Posterior cingulate gyrus (tissue), 11 donors: ENCODE results near the gene CACNA1C.

Experiments
- DNase-seq, 10 donors: peaks; one replicate each; pipeline versions ENCODE4 v3.0.0 to v3.0.0-alpha.2; 2020 to 2021; ENCODE audit warnings: mixed read lengths in 3 of 10
- intact Hi-C: fragments of 100-400 bp; cut with DNase I; formaldehyde crosslinking; loops from one replicate; pipeline ENCODE4 v1.15.1; 2023

Gene CACNA1C

DNA sequence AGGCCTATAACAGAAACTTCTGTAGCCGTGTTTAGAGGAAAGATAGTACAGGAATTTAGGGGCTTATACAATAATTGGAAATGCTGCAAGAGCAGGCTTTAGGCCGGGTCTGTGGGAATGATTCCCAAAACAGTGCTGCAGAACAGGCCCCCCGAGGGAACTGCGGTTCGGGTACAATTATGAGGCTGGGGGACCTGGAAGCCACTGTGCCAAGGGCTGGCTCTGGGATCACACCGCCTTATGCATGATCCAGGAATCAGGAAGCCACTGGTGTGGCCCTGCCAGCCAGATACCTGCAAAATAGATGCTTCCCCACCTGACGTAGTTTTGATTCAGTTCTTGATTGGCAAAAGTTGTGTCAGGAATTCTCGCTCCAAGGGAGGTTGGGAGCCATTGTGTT lies 55.4 kb downstream of the CACNA1C start:
- DNase-seq, result peak in 2 of 10 donors; percentile 49 to 55
- intact Hi-C loops, result no loop called here

DNA sequence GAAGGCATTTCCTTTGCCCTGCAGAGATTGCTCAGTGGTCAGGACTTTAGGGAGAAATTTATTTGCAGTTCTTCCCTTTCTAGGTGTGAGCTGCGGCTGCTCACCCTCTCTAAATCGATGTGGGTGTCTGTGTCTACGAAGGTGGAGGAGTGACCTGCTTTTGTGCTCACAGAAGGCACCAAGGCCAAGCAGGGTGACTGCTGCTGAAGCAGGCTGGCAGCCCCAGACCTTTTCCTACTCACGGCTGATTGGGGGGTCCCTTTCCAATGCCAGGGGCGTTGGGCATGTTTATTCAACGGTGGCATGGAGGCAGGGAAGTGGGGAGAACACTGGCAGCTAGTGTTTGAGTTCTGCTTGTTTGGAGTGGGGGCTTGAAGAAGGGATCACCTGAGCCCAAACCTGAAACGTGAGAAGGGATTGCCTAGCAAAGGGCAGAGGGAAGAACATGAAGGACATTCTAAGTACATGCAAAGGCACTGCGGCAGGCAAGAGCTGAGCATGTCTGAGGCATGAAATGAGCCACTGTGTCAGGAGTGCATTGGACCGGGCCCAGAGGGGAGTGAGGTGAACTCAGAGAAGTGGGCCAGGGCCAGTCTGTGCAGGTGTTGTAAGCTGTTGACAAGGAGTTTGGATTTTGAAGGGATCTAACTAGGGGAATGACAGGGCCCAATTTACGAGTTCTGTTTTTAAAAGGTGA lies 56.3 kb downstream of the CACNA1C start:
- peak in 2 of 10 donors; percentile 52 to 57 for DNase-seq
- intact Hi-C loops, result no loop called here

DNA sequence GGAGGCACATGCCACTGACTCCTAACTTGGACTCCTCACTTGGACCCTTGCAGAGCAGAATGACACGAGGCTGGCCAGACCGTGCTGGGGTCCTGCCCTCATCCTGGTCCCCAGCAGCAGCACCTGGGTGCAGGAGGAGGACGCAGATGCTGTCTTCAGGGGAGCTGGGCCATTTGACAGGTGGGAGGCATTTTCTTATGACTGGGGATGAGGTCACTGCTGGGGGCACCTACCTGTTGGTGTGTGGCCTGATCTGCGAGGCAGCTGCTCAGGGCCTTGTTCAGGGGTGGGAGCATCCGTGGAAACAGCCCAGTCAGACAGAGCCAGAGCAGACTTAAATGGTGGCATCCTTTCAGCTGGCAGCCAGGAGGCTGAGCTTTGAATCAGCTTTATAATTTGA lies 57.3 kb downstream of the CACNA1C start:
- intact Hi-C loops, result no loop called here

DNA sequence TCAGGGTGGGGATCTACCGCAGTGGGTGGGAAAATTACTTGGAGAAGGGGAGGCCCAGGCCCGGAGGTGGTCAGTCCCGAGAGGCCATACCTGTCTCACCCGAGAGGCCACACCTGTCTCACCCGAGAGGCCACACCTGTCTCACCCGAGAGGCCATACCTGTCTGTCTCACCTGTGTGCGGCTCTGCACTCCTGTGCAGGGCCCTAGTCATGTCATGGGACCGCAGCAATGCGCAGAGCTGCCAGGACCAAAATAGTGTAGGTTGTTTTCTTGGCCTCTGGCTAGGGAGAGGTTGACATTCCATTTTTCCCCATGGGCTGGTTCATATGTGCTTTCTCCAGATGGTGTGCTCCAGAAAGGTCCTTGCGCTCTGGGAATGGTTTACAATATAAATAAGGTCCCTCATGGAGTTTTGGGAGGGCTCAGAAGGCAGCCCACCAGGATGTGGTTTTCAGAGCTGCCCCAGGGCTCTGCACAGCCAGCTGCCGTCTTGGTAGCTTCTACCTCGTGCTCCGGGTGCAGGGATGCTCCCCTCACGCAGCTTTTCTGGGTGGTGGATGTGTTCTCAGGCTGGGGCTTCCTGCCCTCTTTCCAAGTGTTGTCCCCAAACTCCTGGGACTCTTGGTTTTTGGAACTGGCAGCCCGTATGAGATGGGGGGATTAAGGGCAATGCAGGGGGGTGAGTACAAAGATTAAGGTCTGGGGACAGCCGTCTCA lies 58.2 kb downstream of the CACNA1C start:
- peak in 2 of 10 donors; percentile 62 to 82 for DNase-seq
- intact Hi-C loops, result no loop called here

More for the DNA sequence above, 57.3 kb downstream of the CACNA1C start:
- DNase-seq, result peak in 2 of 10 donors; percentile 55 to 57

DNA sequence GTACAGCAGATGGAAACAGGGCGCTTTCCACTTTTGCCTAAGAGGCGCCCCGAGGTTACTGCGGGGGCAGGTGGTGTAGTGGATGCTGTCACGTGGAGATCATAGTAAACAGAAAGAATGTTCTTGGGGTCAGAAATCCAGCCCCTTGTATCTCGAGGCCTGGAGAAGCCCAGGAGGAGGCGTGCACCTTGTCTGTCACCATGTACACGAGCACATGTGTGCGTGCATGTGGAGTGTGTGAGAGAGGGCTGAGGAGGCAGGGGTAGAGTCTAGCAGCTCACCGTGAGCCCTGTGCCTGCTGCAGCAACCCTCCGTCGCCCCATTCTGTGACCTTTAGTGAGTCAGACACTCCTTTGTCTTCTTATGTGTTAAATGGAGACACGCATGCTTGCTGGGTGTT lies 59.0 kb downstream of the CACNA1C start:
- DNase-seq, result peak in 2 of 10 donors; percentile 26 to 67
- intact Hi-C loops, result no loop called here

- peak in 1 of 10 donors; percentile 24 for DNase-seq
- intact Hi-C loops, result no loop called here
Measured at GRCh38 chr12:2112401-2112800, 59.6 kb downstream of the CACNA1C start.

GRCh38 chr12:2113119-2113912 lies 60.5 kb downstream of the CACNA1C start:
- DNase-seq, result peak in 1 of 10 donors; percentile 80
- intact Hi-C loops, result no loop called here

DNA sequence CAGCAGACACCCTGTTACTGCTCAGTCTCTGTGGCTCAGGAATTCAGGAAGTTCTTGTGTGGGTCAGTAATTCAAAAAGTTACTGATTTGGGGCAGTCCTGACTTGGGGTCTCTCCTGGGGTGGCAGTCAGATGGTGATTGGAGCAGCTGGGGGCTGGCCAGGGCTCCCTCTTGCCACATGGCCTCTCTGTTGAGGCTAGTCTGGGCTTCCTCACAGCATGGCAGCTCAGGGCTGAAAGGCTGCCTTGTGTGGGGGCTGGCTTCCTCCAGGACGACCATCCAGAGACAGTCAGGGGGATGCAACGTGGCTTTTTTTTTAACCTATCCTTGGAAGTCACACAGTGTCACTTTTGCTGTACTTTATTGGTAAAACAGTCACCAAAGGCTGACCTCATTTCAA lies 61.3 kb downstream of the CACNA1C start:
- peak in 1 of 10 donors; percentile 59 for DNase-seq
- intact Hi-C loops, result no loop called here

DNA sequence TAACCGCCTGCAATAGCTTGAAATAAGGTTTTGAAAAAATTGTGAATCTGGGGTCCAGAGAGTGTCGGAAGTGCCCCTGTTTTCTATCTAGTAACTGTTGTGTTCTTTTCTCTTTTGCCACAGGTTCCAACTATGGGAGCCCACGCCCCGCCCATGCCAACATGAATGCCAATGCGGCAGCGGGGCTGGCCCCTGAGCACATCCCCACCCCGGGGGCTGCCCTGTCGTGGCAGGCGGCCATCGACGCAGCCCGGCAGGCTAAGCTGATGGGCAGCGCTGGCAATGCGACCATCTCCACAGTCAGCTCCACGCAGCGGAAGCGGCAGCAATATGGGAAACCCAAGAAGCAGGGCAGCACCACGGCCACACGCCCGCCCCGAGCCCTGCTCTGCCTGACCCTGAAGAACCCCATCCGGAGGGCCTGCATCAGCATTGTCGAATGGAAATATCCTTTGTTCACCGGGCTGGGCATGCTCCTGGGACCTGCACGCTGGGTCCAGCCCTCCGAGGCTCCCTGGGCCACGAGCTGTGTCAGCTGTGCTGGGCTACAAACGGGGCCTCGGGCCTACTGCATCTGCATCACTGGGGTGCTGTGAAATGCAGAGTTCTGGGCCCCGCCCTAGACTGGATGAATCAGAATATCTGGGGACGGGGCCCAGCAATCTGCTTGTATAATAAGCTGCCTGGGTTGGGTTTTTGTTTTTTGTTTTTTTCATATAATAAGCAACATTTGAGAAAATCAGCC lies 62.5 kb downstream of the CACNA1C start:
- DNase-seq, result peak in 2 of 10 donors; percentile 50 to 73
- intact Hi-C loops, result no loop called here

DNA sequence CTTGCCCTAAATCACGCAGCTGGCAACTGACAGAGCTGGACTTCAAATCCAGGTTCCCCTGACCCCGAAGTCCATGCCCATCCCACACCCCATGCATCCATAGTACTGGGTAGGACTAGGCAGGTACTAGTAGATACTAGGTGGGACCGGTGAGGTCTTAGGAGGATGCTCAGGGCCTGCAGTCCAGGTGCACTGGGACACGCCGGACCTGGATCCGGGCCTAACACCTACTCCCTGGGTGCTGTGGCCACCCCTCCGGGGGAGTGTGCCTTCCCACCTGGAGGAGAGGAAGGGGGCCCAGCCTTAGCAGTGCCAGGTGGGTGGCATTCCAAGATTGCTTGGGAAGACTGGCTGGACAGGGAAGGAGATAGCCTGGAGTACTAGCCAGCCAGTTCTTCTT lies 64.8 kb downstream of the CACNA1C start:
- DNase-seq, result peak in 1 of 10 donors; percentile 49
- intact Hi-C loops, result no loop called here

- peak in 1 of 10 donors; percentile 52 for DNase-seq
- intact Hi-C loops, result no loop called here
Measured at GRCh38 chr12:2118061-2118460, 65.3 kb downstream of the CACNA1C start.

- intact Hi-C loops, result no loop called here
- DNase-seq, result peak in 1 of 10 donors; percentile 35
Measured at GRCh38 chr12:2118481-2119255, 65.9 kb downstream of the CACNA1C start.

- intact Hi-C loops, result no loop called here
- peak in 1 of 10 donors; percentile 47 for DNase-seq
Measured at GRCh38 chr12:2119266-2119665, 66.5 kb downstream of the CACNA1C start.

DNA sequence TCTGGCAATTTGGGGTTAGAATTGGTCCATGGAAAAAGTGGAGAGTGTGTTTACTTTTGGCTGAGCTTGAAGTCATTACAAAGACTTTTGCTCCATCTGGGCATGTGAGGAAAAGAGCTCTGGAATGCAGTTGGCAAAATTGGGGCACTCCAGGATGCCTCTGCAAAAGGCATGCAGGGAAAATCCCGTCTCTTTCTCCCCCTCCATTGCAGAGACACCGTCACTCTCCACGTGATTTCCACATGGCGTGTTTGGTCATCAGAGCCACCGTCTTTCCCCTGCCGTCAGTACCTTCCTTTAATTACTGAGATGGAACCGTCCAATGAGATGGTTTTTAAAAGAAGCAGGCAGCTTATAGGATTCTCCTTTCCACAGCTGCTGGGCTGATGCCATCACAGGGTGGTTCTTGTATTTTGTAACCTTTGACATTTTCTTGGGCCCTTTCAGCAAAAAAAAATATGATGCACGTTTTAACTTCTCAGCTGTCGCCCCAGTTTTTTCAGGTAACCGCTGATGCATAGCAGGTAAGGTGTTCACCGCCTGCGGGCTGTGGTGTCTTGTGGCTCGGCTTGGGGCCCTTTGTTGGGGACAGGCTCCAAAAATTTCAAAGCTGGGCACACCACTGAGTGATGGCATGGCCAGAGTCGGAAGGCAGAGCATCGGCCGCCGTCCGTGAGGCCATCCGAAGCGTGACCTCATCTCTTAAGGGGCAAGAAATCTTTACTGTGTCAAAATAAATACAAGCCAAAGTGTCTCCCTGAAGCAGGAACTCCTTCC lies 68.4 kb downstream of the CACNA1C start:
- peak in 1 of 10 donors; percentile 67 for DNase-seq
- intact Hi-C loops, result no loop called here

DNA sequence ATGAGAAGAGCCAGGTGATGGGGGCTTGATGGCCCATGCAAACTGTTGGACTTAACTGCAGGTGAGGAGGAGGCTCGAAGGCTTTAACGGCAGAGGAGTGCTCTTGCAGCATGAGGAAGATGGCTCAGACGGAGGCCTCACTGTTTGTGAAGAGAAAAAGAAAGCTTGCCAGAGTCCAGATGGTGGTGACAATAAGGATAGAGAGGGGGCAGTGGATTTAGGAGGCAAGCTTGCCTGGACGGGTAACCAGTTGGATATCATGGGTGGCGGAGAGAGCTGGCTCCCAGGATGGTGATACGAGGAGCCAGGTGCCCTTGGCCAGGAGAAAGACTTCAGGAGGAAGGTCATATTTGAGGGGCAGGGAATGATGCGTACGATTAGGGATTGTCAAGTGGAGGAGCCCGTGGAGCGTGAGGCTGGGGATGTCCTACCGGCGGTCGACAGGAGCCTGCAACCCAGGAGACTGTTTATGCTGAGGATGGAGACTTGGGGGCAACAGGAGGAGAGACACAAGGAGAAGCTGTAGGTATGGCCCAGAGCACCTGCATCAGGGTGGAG lies 71.8 kb downstream of the CACNA1C start:
- DNase-seq, result peak in 1 of 10 donors; percentile 52
- intact Hi-C loops, result no loop called here

GRCh38 chr12:2125651-2126522 lies 73.1 kb downstream of the CACNA1C start:
- intact Hi-C loops, result no loop called here
- peak in 1 of 10 donors; percentile 77 for DNase-seq

DNA sequence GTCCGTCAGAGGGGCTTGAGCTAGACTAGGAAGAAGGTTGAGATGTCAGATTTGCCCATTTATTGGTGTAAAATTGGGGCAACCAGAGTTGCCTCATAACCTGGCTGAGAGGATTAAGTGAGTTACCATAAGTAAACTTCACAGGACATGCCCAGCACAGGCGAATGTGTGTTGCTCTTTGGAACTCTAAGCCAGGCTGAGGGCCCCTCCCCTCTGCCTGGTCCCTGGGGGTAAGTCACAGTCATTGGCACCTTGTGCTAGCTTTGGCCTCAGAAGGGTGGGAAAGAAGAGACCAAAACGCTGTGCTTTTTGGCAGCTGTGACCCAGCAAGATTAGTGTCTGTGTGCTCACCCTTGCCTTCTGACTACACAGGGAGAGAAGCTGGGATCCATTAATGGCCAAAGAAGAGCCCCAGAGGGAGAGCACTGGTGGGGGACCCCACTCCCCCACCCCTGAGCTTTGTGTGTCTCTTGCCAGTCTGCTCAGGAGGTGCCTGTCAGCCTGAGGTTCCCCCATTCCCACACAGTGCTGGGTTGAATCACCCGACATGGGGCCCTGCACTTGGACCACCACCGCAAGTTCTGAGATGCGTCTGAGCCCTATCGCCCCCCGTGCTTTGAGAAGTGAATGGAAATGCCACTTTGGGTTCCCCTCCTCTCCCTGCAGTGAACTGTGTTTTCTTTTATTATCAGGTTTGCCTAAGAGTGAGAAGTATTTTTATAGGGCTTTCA lies 74.1 kb downstream of the CACNA1C start:
- DNase-seq, result peak in 1 of 10 donors; percentile 45
- intact Hi-C loops, result no loop called here
